NCI-H69 (cell line): ENCODE data around the gene FAT3.

Source experiments
- DNase-seq: peaks from one replicate; lab custom pipeline; 2025; lab: John Stamatoyannopoulos, UW

FAT3 gene

GRCh38 chr11:92224407-92225124 lies at the start of gene FAT3:
FAT3 (plus strand) TSS chr11:92224818; CDS start chr11:92352113, 127,295 bp downstream.
- peak; percentile 92 for DNase-seq

- DNase-seq = no peak
Observed at GRCh38 chr11:92179017-92179670, 45.5 kb upstream of the FAT3 start.

GRCh38 chr11:92180226-92180625 lies 44.4 kb upstream of the FAT3 start:
- DNase-seq = no peak

- DNase-seq = no peak
Observed at GRCh38 chr11:92180664-92181251, 43.9 kb upstream of the FAT3 start.

- no peak for DNase-seq
Observed at GRCh38 chr11:92190535-92191206, 33.9 kb upstream of the FAT3 start.

- no peak for DNase-seq
Observed at GRCh38 chr11:92192141-92192540, 32.5 kb upstream of the FAT3 start.

- peak; percentile 44 for DNase-seq
Observed at GRCh38 chr11:92198268-92198667, 26.4 kb upstream of the FAT3 start.

- no peak for DNase-seq
Observed at GRCh38 chr11:92199991-92200390, 24.6 kb upstream of the FAT3 start.

GRCh38 chr11:92204731-92205130 lies 19.9 kb upstream of the FAT3 start:
- no peak for DNase-seq

GRCh38 chr11:92206441-92206840 lies 18.2 kb upstream of the FAT3 start:
- no peak for DNase-seq

- peak; percentile 83 for DNase-seq
Observed at GRCh38 chr11:92211576-92212167, 12.9 kb upstream of the FAT3 start.

GRCh38 chr11:92212530-92212929 lies 12.1 kb upstream of the FAT3 start:
- DNase-seq = no peak

GRCh38 chr11:92216789-92217188 lies 7.8 kb upstream of the FAT3 start:
- DNase-seq = no peak

GRCh38 chr11:92219476-92219875 lies 5.1 kb upstream of the FAT3 start:
- no peak for DNase-seq

- DNase-seq = peak; percentile 79
Observed at GRCh38 chr11:92222701-92223100, 1.9 kb upstream of the FAT3 start.

GRCh38 chr11:92224054-92224406 lies 588 bp upstream of the FAT3 start:
- no peak for DNase-seq

GRCh38 chr11:92225125-92225567 lies 528 bp downstream of the FAT3 start:
- DNase-seq = peak; percentile 86

GRCh38 chr11:92225568-92226330 lies 1.1 kb downstream of the FAT3 start:
- peak; percentile 90 for DNase-seq

- peak; percentile 97 for DNase-seq
Observed at GRCh38 chr11:92226331-92227229, 2.0 kb downstream of the FAT3 start.

- DNase-seq = peak; percentile 93
Observed at GRCh38 chr11:92227230-92227814, 2.7 kb downstream of the FAT3 start.
